CD4-positive, alpha-beta T cell treated with Interleukin-2 at 100 ng/mL for 4 hours (primary cell): Measurements from ENCODE around the gene INSYN2B.
"Not testable (repeated sequence)": the region's sequence is repeated elsewhere in the genome, so short reads cannot be mapped to it uniquely, and the experiment has no call there.

Source experiments
- DNase-seq: peaks from one replicate; pipeline ENCODE4 v3.0.0-alpha.2; 2020; ENCODE audit warnings: low spot score

Gene INSYN2B

DNA sequence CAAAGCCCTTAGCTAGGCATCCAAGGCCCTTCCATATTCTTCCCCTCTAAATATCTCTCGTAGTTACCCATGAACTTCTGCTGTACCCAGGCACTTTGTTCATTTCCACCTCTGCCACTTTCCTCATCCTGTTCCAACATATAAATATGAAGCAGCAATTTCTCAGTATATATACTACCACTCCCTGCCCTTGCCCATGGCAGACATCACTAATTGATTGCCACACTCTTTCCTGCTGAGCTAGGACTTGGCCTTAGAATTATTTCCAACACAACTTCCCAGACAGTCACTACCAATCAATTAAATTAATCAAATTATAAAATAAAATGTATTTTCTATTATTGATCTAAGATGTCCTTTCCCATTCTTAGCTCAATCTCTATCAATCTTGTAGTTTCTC, 8.5 kb downstream of the INSYN2B start:
- DNase-seq, result no peak

DNA sequence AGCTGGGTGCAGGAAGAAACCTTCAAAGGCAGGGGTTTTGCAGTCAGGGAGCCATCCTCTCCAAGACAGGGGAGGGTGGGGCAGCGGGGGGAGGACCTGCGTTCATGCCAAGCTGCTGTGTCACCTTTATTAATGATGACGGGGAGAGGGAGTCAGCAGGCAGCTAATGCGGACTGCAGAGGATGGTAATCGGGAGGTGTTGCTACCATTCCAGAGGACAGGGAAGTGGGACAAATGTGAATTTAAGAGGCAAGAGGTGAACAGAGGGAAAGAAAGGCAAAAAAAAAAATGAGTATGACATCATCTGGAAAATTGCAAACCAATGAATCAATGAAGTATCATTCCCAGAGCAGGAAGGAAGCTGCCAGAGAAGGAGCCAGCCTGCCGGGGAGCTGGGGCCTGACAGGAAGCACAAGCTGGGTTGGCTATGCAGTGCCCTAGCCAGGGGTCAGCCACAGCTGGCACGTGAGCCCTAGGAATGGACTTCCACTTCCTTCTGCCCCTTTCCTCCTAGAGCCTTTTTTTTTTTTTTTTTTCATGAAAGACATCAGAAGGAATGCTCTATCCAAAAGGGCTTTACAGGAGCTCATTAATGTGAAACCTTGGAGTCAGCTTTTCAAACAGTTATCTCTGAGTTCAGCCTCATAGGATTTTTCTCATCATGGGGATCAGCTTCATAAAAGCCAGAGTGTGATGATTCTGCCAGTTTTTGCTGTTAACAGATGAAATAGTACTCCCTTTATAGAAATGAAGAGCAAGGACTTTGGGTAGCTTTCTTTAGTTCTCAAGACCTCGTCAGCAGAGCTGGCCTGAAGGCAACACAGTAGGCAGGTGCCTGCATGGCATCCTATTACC, 9.2 kb downstream of the INSYN2B start:
- no peak for DNase-seq

DNA sequence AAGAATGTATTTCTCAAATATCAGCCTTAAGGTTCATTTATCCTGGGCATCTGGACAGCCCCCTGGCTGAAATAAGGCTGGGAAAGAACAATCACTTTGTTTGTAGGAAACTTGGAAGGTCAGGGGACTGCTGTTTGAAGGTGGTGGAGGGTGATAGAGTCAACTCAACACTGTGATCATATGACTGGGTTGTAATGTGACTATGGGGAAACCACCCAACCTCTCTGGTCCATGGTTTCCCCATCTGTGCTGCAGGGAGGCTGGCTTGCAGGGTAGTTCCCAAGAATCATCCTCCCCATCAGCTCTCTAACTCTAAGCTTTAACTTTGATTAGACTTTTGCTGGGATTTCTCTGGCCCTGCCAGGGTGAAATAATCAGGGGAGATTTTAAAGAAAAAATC, 10.0 kb downstream of the INSYN2B start:
- no peak for DNase-seq

DNA sequence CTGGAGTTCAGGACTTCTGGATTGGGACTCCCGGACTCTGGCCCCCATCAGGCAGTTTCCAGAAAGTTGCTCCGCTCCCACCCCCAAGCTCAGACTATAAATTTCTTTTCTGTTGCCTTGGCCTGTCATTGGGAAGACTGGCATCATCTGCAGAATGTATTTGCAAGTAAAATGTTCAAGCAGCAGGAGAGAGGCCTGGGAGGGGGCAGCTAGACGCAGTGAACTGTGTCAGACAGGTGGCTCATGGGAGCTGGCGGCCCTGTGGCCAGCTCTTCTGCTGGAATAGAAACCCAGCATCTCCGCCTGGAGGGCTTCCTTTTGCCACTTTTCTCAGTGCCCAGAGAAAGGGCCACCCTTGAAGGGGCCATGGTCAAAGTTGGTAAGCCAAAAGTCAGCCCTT, 16.0 kb downstream of the INSYN2B start:
- no peak for DNase-seq

DNA sequence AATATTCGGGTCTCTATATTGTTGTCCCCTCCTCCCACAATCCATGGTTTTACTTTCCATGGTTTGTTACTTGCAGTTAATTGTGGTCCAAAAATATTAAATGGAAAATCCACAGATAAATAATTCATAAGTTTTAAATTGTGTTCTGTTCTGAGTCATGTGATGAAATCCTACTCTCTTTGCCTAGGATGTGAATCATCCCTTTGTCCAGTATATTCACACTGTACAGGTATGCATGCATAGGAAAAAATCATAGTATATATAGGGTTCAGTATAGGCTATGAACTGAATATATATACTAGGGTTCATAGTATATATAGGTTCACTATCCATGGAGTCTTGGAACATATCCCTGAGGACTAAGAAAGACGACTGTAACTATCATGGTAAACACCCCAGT, 19.6 kb downstream of the INSYN2B start:
- no peak for DNase-seq

DNA sequence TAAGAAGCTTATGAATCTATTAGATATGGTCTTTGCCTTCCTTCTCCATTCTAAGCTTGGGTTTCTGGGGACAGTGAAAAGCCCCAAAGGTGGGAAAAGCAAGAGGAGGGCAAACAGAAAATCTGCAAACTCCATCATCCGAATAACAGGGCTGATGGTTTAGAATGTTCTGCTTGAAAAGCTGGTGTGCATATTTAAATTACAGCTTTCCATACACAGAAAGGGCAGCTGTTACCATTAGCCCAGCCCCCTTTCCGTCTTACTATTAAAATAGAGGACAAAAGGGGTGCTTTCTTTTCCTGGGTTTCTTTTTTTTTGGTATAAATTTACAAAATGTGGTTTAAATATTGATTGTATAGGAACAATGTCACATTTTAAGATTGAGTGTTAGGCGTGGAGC, 22.0 kb downstream of the INSYN2B start:
- DNase-seq, result no peak

DNA sequence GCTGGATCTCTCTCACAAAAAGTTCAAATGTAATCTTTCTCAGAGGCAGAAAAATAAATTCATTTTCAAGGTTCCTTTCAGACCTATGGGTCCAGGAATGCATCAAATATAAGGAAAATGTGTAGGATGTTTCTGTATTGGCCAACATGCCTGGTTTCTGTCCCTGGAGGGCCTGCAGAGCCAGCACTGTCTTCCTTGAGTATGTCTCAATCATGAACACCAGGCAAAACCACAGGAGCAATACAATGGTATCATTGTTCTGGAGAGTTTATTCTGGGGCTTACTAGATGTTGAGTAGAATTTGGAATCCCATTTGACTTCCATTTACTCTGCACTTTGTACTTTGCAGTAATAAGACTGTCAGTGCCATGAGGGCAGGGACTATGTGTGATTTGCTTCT, 23.5 kb downstream of the INSYN2B start:
- DNase-seq, result no peak

DNA sequence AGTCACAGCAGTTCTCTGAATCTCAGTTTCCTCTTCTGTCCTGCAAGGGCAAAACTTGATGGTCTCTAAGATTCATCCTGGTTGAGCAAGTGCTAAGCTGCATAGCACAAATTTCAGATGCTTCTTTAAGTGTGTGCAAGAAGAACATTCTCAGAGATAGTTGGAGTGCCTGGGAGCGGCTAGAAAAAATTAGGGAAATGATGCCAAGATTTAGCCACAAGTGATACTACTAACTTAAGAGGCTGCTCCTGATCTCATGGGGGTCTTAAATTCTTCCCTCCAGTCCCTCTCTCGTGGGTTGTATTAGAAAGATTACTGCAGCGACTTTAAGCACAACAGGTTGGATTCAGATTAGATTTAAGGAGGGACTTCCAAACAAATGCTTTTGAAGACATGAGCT, 24.2 kb downstream of the INSYN2B start:
- no peak for DNase-seq

DNA sequence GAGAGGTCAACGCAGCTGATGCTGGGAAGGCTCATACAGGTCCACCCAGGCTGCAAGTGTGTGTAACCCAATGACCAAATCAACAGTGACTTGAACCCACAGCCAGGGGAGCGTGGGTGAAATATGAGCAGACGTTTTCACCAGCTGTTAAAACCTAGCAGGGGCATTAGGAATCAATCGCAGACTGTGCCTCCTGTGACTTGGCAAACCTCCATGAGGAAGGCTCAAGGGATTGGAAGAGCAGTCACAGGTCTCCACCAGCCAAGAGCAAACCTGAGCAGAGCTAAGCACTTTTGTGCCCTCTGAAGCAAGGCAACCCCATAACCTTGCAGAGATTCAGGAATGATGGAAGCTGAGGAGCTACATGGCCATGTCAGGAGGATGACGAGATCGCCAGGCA, 25.5 kb downstream of the INSYN2B start:
- DNase-seq, result no peak

DNA sequence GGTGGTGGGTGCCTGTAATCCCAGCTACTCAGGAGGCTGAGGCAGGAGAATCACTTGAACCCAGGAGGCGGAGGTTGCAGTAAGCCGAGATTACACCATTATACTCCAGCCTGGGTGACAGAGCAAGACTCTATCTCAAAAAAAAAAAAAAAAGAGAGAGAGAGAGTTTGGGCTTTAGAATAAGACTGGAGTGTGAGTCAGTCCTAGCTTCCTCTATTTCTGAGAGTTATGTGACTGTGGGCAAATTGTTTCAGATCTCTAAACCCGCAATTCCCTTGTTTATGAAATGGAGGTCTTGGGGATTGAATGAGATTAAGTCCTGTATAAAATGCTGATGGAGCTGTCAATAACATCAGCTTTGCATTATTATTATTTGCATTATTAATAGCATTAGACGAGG, 27.1 kb downstream of the INSYN2B start:
- not testable (repeated sequence) for DNase-seq

DNA sequence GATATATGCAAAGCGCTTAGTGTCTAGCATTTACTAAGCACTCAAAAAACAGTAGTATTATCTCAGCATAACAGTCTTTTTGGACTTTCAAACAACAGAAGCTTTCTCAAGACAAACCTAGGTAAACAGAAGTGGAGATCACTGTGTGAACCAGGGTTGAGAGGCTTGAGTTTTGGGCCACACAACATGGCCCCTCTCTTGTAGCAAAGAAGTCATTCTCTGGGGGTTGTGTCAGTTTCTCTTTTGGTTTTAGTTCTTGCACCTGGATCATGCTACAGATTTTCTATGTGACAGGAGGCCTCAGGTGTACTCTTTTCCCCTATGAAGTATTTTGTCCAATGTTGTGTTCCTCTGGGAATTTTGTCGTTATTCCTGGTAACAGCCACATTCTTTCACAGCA, 30.0 kb downstream of the INSYN2B start:
- DNase-seq, result no peak

DNA sequence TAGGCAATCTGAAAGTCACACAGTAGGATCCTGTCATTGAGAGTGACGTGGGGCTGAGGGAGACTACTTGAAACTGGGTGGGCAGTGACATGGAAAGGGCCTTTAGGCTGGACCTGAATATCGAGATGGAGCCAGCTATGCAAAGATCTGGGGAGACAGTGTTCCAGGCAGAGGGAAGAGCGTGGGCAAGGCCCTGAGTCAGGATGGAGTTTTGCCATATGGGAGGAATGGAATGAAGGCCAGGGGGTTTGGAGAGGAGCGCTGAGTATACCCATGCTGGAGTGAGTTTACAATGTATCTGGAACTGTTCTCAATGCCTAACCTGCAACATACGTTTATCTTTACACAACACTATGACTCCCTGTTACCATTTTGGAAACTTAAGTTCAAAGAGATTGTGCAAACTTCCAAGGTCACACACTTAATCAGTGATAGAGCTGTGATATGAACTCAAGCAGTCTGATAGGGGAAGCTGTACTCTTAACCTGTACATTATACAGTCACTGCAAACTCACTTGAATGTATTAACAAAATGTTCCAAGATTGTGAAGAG, 33.5 kb downstream of the INSYN2B start:
- DNase-seq, result no peak

DNA sequence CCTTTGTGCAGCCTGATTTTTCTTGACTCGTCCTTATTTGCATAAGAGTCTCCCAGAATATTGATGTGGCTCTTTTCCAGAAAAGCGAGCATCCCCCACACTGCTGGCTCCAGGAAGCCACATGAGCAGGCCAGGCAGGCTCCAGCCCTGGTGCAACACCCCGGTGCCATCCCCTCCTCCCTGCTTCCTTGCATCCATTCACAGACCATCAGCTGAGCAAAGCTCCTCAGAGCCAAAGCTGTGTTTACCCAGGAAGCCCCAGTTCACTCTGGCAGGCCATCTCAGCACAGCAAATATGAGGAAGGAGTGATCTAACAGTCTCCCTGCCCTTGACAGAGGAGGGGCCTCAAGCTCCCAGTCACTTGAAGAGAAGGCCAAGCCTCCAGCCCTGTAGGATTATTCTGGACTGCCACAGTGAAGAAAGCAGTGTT, 34.4 kb downstream of the INSYN2B start:
- DNase-seq, result no peak

DNA sequence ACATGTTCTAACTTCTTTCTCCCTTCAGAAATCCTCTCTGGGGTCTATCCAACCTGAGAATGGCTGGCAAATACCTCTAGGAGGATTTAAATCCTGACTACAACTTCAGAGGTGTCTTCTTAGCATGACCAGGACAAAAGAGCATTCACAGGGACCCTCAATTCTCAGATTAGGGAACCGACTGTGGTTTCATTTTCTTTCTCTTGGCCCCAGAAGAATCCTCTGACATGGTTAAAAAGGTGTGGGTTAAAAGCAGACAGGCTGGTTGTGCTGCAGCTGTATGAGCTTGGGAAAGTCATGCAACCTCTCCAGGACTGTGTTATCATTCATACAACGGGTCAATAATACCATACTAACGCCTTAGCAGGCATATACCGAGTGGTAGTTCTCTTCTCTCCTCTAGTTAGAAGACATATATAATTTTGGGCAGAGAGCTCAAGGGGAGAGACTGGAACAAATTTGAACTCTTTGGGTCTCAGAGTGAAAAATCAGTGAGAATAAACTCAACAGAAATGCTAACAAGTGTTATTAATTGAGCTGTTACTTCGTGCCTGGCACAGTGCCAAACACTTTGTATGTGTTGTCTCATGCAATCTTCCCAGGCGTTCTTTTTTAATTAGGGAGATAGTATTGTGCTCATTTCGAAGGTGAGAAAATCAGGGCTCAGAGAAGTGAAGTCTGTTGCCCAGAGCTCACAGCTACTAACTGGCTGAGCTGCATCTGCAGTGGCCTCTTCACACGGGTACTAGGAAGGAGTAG, 35.2 kb downstream of the INSYN2B start:
- no peak for DNase-seq

DNA sequence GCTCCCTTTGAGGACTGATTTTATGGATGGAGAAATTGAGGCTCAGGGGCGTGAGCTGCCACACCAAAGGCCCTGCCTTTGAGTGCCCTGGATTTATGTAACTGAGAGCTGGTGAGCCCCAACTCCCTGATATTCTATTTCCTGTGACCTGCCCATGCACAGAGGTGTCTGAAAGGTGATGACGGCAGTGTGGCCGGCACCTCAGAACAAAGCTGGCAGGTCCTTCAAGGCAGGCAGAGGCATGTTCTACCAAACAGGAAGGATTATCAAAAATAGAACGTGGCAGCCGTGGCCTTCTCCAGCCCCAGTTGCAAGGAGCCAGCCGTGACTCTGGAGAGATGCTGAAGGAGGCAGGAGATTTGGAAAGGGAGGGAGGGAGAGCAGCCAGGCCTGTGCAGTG, 36.2 kb downstream of the INSYN2B start:
- no peak for DNase-seq

DNA sequence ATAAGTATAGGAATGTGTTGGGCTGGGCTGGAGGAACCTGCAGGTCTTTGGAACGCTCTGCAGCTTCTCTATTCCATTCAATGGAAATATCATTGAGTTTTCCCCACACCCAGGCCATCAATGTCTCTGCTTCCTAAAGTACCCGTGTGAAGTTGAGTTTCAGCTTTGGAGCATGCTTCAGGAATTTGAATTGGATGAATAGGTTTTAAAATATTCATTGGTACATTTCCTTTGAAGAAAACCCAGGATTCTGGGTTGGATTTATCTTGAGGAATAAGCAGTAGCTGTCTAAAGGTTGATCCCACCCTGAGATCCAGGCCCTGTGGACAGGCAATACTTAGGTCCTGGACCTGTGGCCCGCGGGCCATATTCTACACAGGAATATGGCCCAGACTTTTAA, 37.3 kb downstream of the INSYN2B start:
- no peak for DNase-seq

DNA sequence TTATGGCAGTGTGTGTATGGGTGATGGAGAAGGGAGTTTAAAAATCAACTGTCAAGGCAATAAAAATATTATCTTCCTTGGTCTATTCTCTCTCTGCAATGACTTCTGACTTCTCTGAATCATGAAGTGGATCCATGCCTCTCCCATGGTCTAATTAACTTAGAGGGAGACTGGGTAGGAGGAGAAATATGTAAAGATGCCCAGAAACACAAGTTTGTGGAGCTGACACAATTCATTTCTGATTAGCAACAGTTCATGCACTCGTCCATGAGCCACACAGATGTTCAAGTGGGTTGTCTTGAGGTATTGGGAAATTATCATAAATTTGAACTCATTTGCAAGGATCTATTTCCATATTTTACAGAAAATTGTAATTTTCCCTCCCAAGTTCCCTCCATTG, 38.1 kb downstream of the INSYN2B start:
- no peak for DNase-seq

DNA sequence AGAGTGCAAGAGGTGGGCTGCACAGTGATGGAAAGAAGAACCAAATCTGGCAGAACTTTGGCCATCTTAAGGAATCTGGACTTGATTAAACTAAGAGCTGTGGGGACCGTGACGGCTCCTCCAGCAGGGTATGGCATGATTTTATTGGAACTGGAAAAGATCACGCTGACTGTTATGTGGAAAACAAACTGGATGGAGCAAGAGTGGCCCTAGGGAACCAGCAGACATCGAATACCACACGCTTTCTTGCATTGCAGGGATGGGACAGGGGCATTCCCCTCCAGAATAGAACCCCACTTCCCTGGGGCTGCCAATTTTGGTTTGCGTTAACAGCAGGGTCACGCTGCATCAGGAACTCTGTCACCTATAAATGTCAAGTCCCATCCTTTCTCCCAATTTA, 38.8 kb downstream of the INSYN2B start:
- DNase-seq, result no peak

DNA sequence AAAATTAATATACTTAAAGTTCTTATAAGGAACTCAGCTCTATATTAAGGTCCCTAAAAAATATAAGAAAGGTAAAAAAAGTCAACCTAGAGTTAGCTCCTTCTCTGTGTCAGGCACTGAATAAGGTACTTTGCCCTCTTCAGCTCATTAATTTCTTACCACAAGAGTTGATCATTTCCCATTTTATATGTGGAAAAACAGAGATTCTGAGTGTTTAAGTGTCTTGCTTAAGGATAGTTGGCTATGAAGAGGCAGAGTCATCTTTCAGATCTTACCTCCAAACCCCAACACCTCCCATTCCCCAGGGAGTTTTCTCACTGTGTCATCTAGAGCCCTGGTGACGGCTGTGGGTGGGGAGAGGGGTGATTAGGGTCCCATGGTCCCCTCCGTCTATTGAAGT, 40.6 kb downstream of the INSYN2B start:
- no peak for DNase-seq

DNA sequence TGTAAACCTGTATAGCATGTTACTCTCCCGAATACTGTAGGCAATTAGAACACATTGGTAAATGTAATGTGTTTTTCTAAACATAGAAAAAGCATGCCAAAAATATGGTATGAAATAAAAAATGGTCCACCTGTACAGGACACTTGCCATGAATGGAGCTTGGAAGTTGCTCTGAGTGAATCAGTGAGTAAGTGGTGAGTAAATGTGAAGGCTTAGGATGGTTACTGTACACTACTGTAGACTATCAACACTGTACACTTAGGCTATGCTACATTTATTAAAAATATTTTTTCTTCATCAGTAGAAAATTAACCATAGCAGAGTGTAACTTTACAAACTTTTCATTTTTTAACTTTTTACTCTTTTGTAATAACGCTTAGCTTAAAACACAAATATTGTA, 41.9 kb downstream of the INSYN2B start:
- DNase-seq, result no peak

DNA sequence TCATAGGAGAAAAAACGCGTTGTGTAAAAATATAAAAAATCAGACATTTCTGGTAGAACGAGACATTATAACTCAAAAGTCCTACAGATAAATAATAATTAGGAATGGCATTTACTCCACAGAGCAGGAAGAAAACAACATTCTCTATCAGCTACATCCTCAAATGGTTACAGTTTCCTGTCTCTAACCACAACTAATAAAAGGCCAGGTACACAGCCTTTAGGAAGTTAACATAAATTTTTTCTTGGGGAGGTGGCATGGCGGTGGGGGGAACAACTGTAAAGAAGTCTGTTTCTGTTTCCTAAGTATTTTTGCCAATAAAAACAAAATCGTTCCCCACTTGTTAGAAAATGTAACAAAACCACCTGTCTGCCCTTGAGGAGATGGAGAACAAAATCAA, 44.5 kb downstream of the INSYN2B start:
- DNase-seq, result no peak

DNA sequence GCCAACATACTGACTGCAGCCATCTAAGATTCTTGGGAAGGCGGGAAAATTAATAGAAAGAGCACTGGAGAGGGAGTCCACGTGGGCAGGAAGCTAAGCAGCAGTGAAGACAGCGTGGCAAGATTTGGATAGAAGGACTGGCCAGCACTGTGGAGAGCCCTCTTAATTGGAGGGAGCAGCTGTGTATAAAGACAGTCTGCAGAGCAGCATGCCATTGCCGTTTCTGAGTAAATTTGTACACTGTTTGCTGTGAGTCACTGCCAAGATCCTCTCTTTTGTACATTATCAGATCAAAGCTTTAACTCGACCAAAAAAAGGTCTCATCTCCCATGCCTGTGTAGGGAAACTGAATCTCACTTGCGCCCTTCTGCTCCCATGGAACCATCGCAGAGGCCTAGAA, 45.3 kb downstream of the INSYN2B start:
- DNase-seq, result no peak

DNA sequence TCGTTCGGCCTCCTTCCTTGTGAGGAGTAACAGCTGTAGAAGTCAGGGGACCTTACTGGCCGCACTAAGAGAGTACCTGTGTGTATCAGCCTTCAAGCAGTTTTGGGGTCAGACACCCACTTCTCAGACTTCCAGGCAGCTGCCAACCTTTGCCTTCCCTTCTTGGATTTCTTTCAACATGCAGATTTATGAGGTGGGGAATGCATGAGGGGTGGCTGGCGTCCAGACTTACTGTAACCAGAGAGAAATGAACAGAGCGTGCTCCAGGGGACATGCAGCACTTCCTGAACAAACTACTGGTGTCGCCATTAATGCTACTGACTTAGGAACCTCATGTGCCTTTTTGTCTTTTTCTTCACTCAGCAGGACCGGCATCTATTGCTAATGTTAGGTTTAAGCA, 46.7 kb downstream of the INSYN2B start:
- DNase-seq, result no peak
